SK-N-SH treated with all-trans-retinoic acid at 6 μM for 48 hours (cell line): ENCODE measurements around the gene TXNRD2.

Experiments used
- ATAC-seq: fragments of 200-7000 bp; cut with Tn5 transposase; 3 replicates; pipeline ENCODE4 v1.9.1; 2020; ENCODE audit warnings: mild to moderate bottlenecking, moderate library complexity
- BACH2 ChIP-seq: fragments of 250-450 bp; sonication (Bioruptor Pico); IDR thresholded peaks from 2 replicates; pipeline ENCODE4 v1.9.0; 2021; ENCODE audit warnings: mild to moderate bottlenecking, borderline replicate concordance
- CREB5 ChIP-seq: fragments of 250-450 bp; sonication (Bioruptor Pico); IDR thresholded peaks from 2 replicates; pipeline ENCODE4 v1.5.1; 2020; ENCODE audit warnings: low read depth, mild to moderate bottlenecking, moderate library complexity
- CSDC2 ChIP-seq: fragments of 250-450 bp; sonication (Bioruptor Pico); IDR thresholded peaks from 2 replicates; pipeline ENCODE4 v1.5.0; 2020; ENCODE audit warnings: mild to moderate bottlenecking, moderate library complexity
- CSRNP3 ChIP-seq: fragments of 250-450 bp; sonication (Bioruptor Pico); IDR thresholded peaks from 2 replicates; pipeline ENCODE4 v1.5.1; 2021; ENCODE audit warnings: mild to moderate bottlenecking, moderate library complexity
- ESRRG ChIP-seq: fragments of 250-450 bp; sonication (Bioruptor Pico); IDR thresholded peaks from 2 replicates; pipeline ENCODE4 v1.6.1; 2021; ENCODE audit warnings: mild to moderate bottlenecking
- ISL1 ChIP-seq: fragments of 250-450 bp; sonication (Bioruptor Pico); IDR thresholded peaks from 2 replicates; pipeline ENCODE4 v2.1.2; 2022; ENCODE audit warnings: mild to moderate bottlenecking, moderate library complexity
- OSR1 ChIP-seq: fragments of 250-450 bp; sonication (Bioruptor Pico); IDR thresholded peaks from 2 replicates; pipeline ENCODE4 v1.8.0; 2022; ENCODE audit warnings: moderate library complexity, mild to moderate bottlenecking, inconsistent platforms
- POU6F1 ChIP-seq: fragments of 250-450 bp; sonication (Bioruptor Pico); IDR thresholded peaks from 2 replicates; pipeline ENCODE4 v1.8.0; 2021; ENCODE audit warnings: low read depth, mild to moderate bottlenecking, moderate library complexity, borderline replicate concordance
- PPARA ChIP-seq: fragments of 250-450 bp; sonication (Bioruptor Pico); IDR thresholded peaks from 2 replicates; pipeline ENCODE4 v1.5.0; 2020; ENCODE audit warnings: mild to moderate bottlenecking, borderline replicate concordance
- RARB ChIP-seq: fragments of 250-450 bp; sonication (Bioruptor Pico); IDR thresholded peaks from 2 replicates; pipeline ENCODE4 v1.8.0; 2021; ENCODE audit warnings: mild to moderate bottlenecking, moderate library complexity
- SNAI2 ChIP-seq: fragments of 250-450 bp; sonication (Bioruptor Pico); IDR thresholded peaks from 2 replicates; pipeline ENCODE4 v1.5.0; 2020; ENCODE audit warnings: mild to moderate bottlenecking, moderate library complexity
- TCF4 ChIP-seq: fragments of 250-450 bp; sonication (Bioruptor Pico); IDR thresholded peaks from 2 replicates; pipeline ENCODE4 v1.8.0; 2021; ENCODE audit warnings: mild to moderate bottlenecking, moderate library complexity, borderline replicate concordance
- TOX ChIP-seq: fragments of 250-450 bp; sonication (Bioruptor Pico); IDR thresholded peaks from 2 replicates; pipeline ENCODE4 v1.8.0; 2021; ENCODE audit warnings: mild to moderate bottlenecking, moderate library complexity, borderline replicate concordance
- ZC3H10 ChIP-seq: fragments of 250-450 bp; sonication (Bioruptor Pico); IDR thresholded peaks from 2 replicates; pipeline ENCODE4 v1.5.1; 2021; ENCODE audit warnings: mild to moderate bottlenecking, moderate library complexity
- ZFP3 ChIP-seq: fragments of 250-450 bp; sonication (Bioruptor Pico); IDR thresholded peaks from 2 replicates; pipeline ENCODE4 v1.5.0; 2020; ENCODE audit warnings: mild to moderate bottlenecking, moderate library complexity
- ZFP30 ChIP-seq: fragments of 450-650 bp; formaldehyde crosslinking; IDR thresholded peaks from 2 replicates; pipeline ENCODE4 v1.5.0; 2022; ENCODE audit warnings: mild to moderate bottlenecking, moderate library complexity
- ZNF565 ChIP-seq: fragments of 450-650 bp; formaldehyde crosslinking; conservative IDR thresholded peaks from 2 replicates; pipeline ENCODE4 v1.5.0; 2020; ENCODE audit warnings: low read depth, mild to moderate bottlenecking, moderate library complexity
- ZNF70 ChIP-seq: fragments of 450-650 bp; formaldehyde crosslinking; IDR thresholded peaks from 2 replicates; pipeline ENCODE4 v1.5.0; 2020; ENCODE audit warnings: mild to moderate bottlenecking, moderate library complexity
- ZNF8 ChIP-seq: fragments of 450-650 bp; formaldehyde crosslinking; IDR thresholded peaks from 2 replicates; pipeline ENCODE4 v1.5.0; 2020; ENCODE audit warnings: mild to moderate bottlenecking, moderate library complexity
- TF ChIP-seq, protein P1 (sequence below): fragments of 250-450 bp; sonication (Bioruptor Pico); IDR thresholded peaks from 2 replicates; pipeline ENCODE4 v1.5.0; 2020; ENCODE audit warnings: mild to moderate bottlenecking, moderate library complexity

Gene TXNRD2

DNA sequence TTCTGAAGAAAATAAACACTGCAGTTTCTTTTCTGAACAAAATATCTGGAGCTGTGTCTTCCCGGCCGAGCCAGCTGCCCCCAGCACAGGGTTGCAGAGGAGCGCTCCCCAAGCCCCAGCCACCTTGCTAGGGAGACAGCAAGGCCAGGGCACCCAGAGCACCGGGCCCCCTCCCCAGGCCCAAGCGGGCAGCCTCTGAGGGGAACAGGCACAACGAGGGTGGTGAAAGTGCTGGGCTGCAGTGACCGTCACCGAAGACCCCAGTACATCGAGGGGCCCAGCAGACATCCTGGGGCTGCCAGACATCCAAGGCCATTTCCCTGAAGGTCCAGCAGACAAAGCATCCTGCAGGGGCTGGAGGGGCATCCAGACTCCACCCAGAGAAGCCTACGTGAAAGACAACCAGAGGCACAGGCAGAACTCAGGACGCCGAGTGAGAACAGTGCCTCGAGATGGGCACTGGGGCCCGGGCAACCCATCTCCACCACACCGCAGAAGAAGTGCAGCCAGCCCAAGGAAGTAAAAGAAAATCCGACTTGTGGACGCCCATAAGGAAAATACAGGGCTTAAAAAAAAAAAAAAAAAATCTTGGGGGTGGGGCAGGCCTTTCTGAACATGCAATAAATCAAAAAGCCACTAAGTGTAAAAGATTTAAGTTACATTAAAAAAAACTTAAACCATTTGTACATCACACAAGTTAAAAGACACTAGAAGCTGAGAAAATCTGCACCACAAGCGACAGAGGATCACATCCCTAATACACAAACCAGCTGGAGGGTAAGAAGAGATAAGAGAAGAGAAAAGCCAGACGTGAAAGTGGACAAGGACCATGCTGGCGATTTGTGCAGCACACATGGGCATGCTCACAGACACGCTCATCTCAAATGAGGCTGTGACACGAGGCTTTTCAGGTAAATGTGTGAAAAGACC is 36.0 kb downstream of the TXNRD2 start:
- no peak for ATAC-seq

DNA sequence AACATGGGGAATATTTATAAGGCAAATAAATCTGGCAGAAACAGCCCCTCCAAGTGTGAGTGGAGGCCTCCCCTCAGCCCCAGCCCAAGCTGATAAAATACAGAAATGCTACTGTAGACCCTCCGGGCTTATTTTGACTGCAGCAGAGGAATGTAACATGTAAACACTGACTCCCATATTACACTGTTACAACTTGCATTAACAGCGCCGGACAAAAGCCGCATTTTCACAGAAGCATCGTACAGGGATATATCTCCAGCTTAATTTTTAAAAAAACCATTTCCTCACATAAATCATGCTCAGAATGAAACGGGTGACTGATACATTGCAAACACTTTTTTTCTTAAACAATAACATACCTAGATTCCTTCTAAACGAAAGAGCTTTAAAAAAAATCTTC is 36.7 kb downstream of the TXNRD2 start:
- no peak for ATAC-seq
- TF ChIP-seq ZNF70 (CRISPR knock-in tag) = no peak
- no peak for TF ChIP-seq ZC3H10 (CRISPR knock-in tag)
- no peak for TF ChIP-seq PPARA
- no peak for TF ChIP-seq OSR1 (CRISPR knock-in tag)
- TF ChIP-seq CREB5 (CRISPR knock-in tag) = no peak
- no peak for TF ChIP-seq SNAI2 (CRISPR knock-in tag)
- TF ChIP-seq ZNF8 (CRISPR knock-in tag) = no peak
- no peak for TF ChIP-seq RARB (CRISPR knock-in tag)
- no peak for TF ChIP-seq POU6F1 (CRISPR knock-in tag)
- TF ChIP-seq, protein P1, sequence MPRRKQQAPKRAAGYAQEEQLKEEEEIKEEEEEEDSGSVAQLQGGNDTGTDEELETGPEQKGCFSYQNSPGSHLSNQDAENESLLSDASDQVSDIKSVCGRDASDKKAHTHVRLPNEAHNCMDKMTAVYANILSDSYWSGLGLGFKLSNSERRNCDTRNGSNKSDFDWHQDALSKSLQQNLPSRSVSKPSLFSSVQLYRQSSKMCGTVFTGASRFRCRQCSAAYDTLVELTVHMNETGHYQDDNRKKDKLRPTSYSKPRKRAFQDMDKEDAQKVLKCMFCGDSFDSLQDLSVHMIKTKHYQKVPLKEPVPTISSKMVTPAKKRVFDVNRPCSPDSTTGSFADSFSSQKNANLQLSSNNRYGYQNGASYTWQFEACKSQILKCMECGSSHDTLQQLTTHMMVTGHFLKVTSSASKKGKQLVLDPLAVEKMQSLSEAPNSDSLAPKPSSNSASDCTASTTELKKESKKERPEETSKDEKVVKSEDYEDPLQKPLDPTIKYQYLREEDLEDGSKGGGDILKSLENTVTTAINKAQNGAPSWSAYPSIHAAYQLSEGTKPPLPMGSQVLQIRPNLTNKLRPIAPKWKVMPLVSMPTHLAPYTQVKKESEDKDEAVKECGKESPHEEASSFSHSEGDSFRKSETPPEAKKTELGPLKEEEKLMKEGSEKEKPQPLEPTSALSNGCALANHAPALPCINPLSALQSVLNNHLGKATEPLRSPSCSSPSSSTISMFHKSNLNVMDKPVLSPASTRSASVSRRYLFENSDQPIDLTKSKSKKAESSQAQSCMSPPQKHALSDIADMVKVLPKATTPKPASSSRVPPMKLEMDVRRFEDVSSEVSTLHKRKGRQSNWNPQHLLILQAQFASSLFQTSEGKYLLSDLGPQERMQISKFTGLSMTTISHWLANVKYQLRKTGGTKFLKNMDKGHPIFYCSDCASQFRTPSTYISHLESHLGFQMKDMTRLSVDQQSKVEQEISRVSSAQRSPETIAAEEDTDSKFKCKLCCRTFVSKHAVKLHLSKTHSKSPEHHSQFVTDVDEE (CRISPR knock-in tag) = no peak
- TF ChIP-seq ESRRG = no peak
- TF ChIP-seq ZFP3 = no peak
- TF ChIP-seq ISL1 (CRISPR knock-in tag) = no peak
- no peak for TF ChIP-seq BACH2 (CRISPR knock-in tag)
- no peak for TF ChIP-seq ZNF565 (CRISPR knock-in tag)
- TF ChIP-seq ZFP30 (CRISPR knock-in tag) = no peak
- no peak for TF ChIP-seq TOX (CRISPR knock-in tag)
- no peak for TF ChIP-seq CSDC2 (CRISPR knock-in tag)

More for the DNA sequence above, 36.0 kb downstream of the TXNRD2 start:
- peak; percentile 79 for TF ChIP-seq TCF4
- no peak for TF ChIP-seq SNAI2 (CRISPR knock-in tag)
- no peak for TF ChIP-seq POU6F1 (CRISPR knock-in tag)
- no peak for TF ChIP-seq CSDC2 (CRISPR knock-in tag)
- peak; percentile 9; the same call in 1 of the 2 replicates for TF ChIP-seq ZNF70 (CRISPR knock-in tag)
- peak; percentile 48; the same call in 1 of the 2 replicates for TF ChIP-seq PPARA
- TF ChIP-seq, protein P1 (CRISPR knock-in tag) = 0 out of 2 replicates have a peak, but pooled peaks have one; percentile 19
- no peak for TF ChIP-seq CSRNP3 (CRISPR knock-in tag)
- TF ChIP-seq ZNF565 (CRISPR knock-in tag) = no peak
